OCI-M2 (cell line): Measurements from ENCODE around the gene AADAT.
"Not testable (repeated sequence)": the region's sequence is repeated elsewhere in the genome, so short reads cannot be mapped to it uniquely, and the experiment has no call there.

ENCODE experiments used
- DNase-seq: peaks from one replicate; lab custom pipeline; 2025; ENCODE audit not compliant: unreplicated experiment; lab: John Stamatoyannopoulos, UW

AADAT gene

DNA sequence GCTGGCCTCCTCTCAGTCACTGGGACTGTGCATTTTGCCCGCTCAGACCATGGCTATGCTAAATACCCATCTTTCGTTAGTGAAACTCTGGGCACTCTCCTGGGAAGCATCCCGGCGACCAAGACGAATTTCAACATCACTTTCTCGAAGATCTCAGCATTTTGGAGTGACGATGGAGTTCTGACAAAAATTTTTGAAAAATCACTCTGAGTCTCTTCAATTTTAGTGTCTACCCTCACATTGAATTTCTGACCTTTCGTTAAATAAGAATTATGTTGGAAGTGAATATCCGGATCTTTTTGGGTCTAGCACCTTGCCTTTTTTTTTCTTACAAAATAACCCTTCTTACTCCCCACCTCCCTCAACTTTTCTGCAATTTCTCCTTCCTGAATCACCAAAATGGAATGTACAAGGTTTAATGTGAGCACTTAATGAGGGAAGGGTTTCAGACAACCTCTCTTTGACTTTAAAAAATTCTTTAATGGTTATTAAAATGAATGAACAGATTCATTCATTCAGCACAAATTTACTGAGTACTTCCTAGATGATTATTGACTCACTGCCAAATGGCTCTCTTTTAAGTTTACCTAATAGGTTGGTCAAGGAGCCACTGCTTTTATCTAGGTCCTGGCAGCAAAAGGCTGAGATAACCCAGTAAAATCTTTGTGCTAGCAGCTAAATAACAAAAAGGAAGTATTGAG lies 746 bp upstream of the AADAT start:
- no peak for DNase-seq

GRCh38 chr4:170089274-170089667 lies 485 bp downstream of the AADAT start:
- no peak for DNase-seq

DNA sequence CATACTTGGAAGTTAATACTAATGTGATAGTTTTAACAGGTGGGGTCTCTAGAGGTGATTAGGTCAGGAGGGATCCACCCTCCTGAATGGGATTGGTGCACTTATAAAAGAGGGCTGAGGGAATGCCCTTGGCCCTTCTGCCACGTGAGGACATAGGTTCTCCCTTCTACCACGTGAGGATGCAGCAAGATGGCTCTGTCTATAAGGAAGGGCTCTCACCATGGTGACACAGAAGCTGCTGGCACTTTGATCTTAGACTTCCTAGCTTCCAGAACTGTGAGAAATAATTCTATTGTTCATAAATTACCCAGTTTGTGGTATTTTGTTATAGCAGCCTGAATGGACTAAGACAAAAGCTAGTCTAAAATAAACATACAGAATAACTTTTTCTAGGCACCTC lies 1.0 kb downstream of the AADAT start:
- no peak for DNase-seq

DNA sequence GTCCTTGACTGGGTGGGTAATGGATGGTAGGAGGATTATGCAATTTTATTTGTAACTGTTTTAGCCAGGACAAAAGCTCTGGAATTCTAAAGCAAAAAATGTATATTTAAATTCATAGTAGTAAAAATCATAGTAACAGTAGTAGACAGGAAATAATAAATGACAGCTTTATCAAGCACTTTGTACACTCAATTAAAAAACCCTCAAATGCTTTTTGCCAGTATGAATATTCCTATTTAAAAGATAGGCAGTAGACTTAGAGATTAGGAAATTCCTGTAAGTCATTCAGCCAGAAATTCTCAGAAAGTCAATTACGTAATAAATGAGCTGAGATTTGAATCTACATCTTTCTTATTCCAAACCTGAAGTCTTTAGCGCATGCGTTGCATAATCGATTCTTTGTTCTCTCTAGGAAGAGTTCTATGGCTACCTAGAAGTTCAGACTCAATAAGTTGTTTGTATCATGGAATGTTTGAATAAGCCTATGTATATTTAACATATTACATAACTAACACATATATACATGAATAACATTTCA lies 2.5 kb downstream of the AADAT start:
- DNase-seq: no peak

GRCh38 chr4:170083541-170083940 lies 6.2 kb downstream of the AADAT start:
- no peak for DNase-seq

DNA sequence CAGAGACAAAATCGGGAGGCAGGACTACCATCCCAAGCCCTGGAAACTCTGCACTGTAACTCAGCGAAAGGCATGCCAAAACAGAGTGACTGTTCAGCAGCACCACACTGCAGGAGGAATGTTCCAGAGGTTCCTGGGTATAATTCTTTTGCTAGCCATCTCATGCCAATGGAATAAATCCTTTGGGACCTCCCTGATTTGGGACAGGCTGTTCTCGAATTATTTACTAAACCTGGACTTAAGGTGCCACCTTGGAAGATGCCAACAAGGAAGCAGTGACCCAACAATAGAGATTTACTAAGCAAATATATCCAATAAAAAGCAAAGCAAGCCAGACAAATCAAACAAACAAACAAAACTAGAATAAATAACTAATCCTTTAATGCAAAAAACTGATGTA lies 9.3 kb downstream of the AADAT start:
- DNase-seq: no peak

DNA sequence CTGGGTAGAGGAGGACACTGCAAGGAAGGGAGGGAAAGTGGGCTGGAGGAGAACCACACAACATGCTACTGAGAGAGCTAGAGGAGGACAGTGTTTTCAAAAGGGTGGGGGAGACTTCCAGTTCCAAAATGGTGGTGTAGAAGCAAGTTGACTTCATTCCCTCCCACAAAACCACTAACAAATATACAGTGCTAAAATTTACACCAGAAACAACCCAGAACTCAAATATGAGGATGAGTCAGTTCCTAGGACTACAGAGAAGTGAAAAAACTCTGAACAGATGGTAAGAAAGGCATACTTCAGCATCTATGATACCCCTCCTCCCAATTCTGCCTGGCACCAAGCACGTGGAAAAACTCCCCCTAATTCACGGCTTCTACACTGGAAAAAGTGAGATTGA lies 9.8 kb downstream of the AADAT start:
- no peak for DNase-seq

GRCh38 chr4:170071196-170071595 lies 18.6 kb downstream of the AADAT start:
- no peak for DNase-seq

DNA sequence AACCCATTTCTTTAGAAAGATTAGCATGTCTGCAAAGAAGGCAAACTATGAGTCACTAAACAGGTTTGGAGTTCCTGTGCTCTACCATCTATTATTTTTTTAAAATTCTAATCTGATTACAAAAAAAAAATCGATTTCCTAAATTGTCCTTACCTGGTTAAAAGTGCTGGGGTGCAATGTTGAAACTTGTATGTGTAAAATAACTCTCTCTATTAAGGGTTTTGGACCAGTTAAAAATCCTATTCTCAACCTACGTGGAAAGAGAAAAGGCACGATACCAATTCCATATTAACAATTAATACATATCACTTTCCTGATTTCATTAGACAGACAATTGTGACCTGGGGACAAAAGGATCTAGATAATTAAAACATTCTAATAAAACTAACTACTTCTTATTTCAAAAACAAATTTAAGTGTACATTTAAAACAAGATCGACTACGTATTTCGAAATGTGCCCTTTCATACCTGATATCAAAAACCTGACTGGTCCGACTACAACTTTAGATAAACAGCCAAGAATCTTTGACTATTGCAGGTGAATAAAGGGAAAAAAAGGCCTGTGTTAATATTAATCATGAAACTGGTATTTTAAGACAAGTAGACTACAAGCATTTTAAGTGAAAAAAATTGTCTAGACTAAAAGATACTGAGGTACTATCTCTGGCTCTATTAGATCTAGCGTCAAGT lies 21.2 kb downstream of the AADAT start:
- no peak for DNase-seq

DNA sequence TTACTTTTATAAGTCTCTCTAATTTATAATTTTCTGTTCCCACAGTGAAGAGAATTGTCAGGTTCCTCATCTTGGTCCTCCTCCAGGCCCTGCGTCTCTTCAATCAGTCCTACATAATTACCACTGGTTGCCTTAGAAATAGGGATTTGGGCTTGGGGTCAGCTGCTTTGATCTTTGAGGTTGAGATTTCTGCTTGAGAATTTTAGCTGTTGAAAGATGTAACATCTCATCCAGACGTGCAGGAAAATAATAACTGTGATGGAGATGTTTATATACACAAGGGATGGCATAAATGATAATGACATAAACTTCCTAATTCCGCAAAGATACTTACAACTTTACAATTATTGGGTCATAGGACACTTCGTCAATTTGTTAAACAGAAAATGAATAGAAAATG lies 30.3 kb downstream of the AADAT start:
- no peak for DNase-seq

GRCh38 chr4:170058826-170059225 lies 30.9 kb downstream of the AADAT start:
- DNase-seq: no peak

GRCh38 chr4:170057866-170058265 lies 31.9 kb downstream of the AADAT start:
- no peak for DNase-seq

GRCh38 chr4:170052919-170053318 lies 36.8 kb downstream of the AADAT start:
- no peak for DNase-seq

DNA sequence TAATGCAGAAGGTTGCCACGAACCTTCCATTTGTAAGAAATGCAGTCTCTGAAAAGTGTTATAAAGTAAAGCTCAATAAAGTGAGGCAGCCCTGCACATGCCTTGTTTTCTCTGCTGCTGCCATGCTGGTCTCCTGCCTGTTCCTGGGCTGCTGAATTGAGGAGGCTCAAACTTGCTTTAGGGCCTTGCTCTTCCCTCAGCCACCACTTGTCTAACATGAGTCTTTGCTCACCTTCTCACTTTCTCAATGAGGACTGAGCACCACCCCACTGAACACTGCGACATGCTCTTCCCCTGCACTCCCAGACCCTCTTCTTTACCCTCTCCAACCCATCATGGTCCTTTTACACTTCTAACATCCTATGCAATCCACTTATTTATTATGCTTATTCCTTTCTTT lies 38.4 kb downstream of the AADAT start:
- no peak for DNase-seq

DNA sequence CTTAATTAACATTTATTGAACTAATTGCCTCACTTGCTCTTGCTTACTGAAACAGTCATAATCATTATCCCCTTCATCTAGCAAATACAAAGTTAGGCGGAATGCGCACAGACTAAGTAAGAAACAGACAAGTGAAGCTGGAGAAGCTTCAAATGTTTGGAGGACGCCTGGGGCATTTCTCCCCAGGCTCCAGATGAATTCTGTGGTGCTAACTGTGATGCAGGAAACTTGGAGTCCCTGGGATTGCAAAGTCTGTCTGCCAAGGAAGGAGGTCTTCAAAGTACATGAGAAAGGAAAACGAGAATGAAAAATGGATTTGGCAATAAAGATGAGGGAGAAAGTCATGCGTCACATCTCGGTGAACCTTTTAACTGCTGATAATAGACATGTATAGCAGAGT lies 40.0 kb downstream of the AADAT start:
- DNase-seq: no peak

- no peak for DNase-seq
Observed at GRCh38 chr4:170047771-170048354, 41.9 kb downstream of the AADAT start.

DNA sequence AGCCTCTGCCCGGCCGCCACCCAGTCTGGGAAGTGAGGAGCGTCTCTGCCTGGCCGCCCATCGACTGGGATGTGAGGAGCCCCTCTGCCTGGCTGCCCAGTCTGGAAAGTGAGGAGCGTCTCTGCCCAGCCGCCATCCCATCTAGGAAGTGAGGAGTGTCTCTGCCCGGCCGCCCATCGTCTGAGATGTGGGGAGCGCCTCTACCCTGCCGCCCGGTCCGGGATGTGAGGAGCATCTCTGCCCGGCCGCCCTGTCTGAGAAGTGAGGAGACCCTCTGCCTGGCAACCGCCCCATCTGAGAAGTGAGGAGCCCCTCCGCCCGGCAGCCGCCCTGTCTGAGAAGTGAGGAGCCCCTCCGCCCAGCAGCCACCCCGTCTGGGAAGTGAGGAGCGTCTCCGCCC lies 43.6 kb downstream of the AADAT start:
- DNase-seq: not testable (repeated sequence)

DNA sequence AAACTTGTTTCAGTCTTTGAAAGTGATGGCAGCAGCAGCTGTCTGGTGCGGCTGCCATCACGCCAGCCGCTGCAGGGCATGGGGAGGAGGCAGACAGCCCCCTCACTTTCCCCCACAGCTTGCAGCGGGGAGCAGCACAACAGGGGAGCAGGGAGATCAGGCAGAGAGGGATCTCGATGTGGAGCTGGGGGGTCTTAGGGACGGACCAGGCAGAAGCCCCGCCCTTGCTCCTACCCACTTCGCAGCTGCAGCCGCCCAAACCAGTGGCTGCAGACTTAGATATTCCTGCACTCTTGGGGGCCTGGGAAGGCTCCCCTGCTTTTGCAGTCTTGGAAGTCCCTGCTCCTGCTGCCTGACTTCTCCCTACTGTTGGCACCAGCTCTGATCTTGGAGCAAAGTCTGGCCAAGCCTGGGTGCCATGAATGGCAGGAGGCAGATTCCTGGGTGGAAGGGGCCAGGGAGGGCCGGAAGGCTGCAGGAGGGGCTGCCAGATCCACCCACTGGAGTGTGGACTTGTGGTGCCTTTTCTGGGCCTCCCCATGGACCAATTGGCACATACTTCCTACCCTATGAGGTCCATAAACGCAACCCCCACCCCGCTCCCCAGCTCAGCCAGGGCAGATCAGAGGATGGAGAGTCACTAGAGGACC lies 49.6 kb downstream of the AADAT start:
- DNase-seq: no peak

DNA sequence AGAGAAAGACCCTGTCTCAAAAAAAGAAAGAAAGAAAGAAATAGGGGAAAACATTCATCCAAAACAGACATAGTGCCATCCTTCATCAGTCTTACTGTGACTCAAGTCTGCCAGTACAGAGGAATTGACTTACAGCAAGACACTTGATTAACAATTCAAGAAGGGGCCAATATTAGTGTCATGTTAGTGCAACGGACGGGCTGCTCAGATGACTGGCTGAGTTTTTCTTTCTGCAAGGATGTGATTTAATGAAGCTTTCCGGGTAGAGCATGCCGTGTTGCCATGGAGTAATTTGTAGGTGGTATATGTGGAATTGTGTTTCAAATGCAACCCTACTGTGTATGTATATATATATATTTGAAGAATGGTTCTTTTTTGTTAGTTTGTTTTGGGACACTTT lies 51.0 kb downstream of the AADAT start:
- no peak for DNase-seq

GRCh38 chr4:170038232-170038631 lies 51.5 kb downstream of the AADAT start:
- no peak for DNase-seq

GRCh38 chr4:170037481-170037880 lies 52.3 kb downstream of the AADAT start:
- DNase-seq: no peak

DNA sequence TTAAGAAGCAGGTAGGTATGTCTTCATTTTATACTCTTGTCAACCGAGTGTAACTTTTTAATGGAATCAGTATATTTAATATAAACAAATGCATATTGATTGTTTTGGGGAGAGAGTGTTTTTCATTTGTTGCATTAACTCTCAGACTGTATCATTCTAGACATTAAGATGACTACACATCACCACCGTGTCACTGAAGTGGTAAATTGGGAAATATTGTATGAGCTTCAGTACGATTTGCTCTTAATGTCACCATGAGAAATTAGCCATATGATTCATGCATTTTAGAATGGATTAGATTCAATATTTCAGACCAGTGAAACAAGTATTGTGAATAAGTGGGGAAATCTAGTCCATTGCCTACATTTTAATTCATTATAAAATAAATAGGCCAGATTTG lies 53.9 kb downstream of the AADAT start:
- DNase-seq: no peak
